ENCODE data around the gene TRAF1. TPM values are rescaled to one million over a fixed set of nuclear protein-coding genes. Genes with fewer than 3 reads are reported as not detected.
A peak's percentile ranks its signal among the peaks of the same experiment; 100 is the strongest.

Gene TRAF1
- total and polyA plus RNA-seq, 8 donors = 1.3 to 8.1 (median 2.4) TPM

- H3K4me1 ChIP-seq = peaks cover 0 to 3% (median 0%) of the 10 kb centered on the region in 3 donors
- no peaks in the 10 kb centered on the region for H3K9me3 ChIP-seq
- WGBS, 2 donors = 86 to 94% methylated on average over 11 of the region's 11 CpGs
- FAIRE-seq (no peak), DNase-seq (no peak), ATAC-seq (no peak)
- intact Hi-C loops (cut with DNase I) = no loop called here
- H3K4me3 ChIP-seq = no peak overlapping the region
- no peaks in the 10 kb centered on the region for H3K27me3 ChIP-seq
- H3K36me3 ChIP-seq = no peaks in the 10 kb centered on the region
- no peak for TF ChIP-seq CTCF (IDR thresholded peaks at IDR 0.05)
- no peak overlapping the region for H3K27ac ChIP-seq
These were observed 66.5 kb downstream of the TRAF1 start for GRCh38 chr9:120860083-120860482.

- DNase-seq (no peak), ATAC-seq (no peak), FAIRE-seq (no peak)
- no peak for TF ChIP-seq CTCF (IDR thresholded peaks at IDR 0.05)
- H3K4me1 ChIP-seq = peaks cover 0 to 3% (median 0%) of the 10 kb centered on the region in 3 donors
- no peaks in the 10 kb centered on the region for H3K9me3 ChIP-seq
- H3K36me3 ChIP-seq = no peaks in the 10 kb centered on the region
- intact Hi-C loops (cut with DNase I) = no loop called here
- H3K27me3 ChIP-seq = no peaks in the 10 kb centered on the region
- 82 to 89% methylated on average over 6 of the region's 6 CpGs for WGBS, 2 donors
- no peak overlapping the region for H3K27ac ChIP-seq
- no peak overlapping the region for H3K4me3 ChIP-seq
These were observed 67.2 kb downstream of the TRAF1 start for GRCh38 chr9:120859361-120859760.

GRCh38 chr9:120857902-120858301 is 68.7 kb downstream of the TRAF1 start:
- ATAC-seq (peak in 1 of 4 donors; percentile 8), DNase-seq (no peak), FAIRE-seq (no peak)
- TF ChIP-seq CTCF (IDR thresholded peaks at IDR 0.05) = no peak
- WGBS, 2 donors = 88 to 89% methylated on average over 11 of the region's 11 CpGs
- Histone ChIP-seq H3K27ac (no peak overlapping the region), H3K36me3 (no peaks in the 10 kb centered on the region), H3K4me3 (no peak overlapping the region), H3K27me3 (no peaks in the 10 kb centered on the region), H3K9me3 (no peaks in the 10 kb centered on the region), H3K4me1 (peaks cover 0 to 3% (median 0%) of the 10 kb centered on the region in 3 donors)
- intact Hi-C loops (cut with DNase I) = no loop called here

GRCh38 chr9:120857481-120857880 is 69.1 kb downstream of the TRAF1 start:
- H3K4me3 ChIP-seq = no peak overlapping the region
- FAIRE-seq (no peak), DNase-seq (peak in 1 of 6 donors; percentile 59), ATAC-seq (peak; percentile 68 to 86 (median 75))
- no peaks in the 10 kb centered on the region for H3K36me3 ChIP-seq
- peaks cover 0 to 3% (median 0%) of the 10 kb centered on the region in 3 donors for H3K4me1 ChIP-seq
- intact Hi-C loops (cut with DNase I) = no loop called here
- no peak overlapping the region for H3K27ac ChIP-seq
- no peaks in the 10 kb centered on the region for H3K27me3 ChIP-seq
- WGBS, 2 donors = 47 to 49% methylated on average over 7 of the region's 7 CpGs
- TF ChIP-seq CTCF (IDR thresholded peaks at IDR 0.05) = no peak
- H3K9me3 ChIP-seq = no peaks in the 10 kb centered on the region

GRCh38 chr9:120856700-120857099 is 69.9 kb downstream of the TRAF1 start:
- FAIRE-seq (no peak), ATAC-seq (peak; percentile 88 to 95 (median 90))

More at GRCh38 chr9:120856700-120857099, 69.9 kb downstream of the TRAF1 start:
- peaks cover 0 to 3% (median 0%) of the 10 kb centered on the region in 3 donors for H3K4me1 ChIP-seq
- TF ChIP-seq CTCF (IDR thresholded peaks at IDR 0.05) = no peak
- no peak overlapping the region for H3K27ac ChIP-seq
- H3K27me3 ChIP-seq = no peaks in the 10 kb centered on the region
- no peaks in the 10 kb centered on the region for H3K36me3 ChIP-seq
- H3K4me3 ChIP-seq = no peak overlapping the region
- 35 to 50% methylated on average over 4 of the region's 4 CpGs for WGBS, 2 donors
- H3K9me3 ChIP-seq = no peaks in the 10 kb centered on the region
- intact Hi-C loops (cut with DNase I) = no loop called here
- DNase-seq = peak; percentile 71 to 93 (median 86)

All from pancreas (tissue), 10 donors.